Measurements from ENCODE around the gene OR2A7. TPM values are rescaled to one million over a fixed set of nuclear protein-coding genes. Genes with fewer than 3 reads are reported as not detected.
"Not testable (repeated sequence)": the region's sequence is repeated elsewhere in the genome, so short reads cannot be mapped to it uniquely, and the experiment has no call there.

OR2A7 gene
- total and polyA plus RNA-seq, 2 of the 8 experiments (the other 6 are each of a cell fraction or from before 2014, with no cell fraction given) = 1.9 to 3.3 TPM

DNA sequence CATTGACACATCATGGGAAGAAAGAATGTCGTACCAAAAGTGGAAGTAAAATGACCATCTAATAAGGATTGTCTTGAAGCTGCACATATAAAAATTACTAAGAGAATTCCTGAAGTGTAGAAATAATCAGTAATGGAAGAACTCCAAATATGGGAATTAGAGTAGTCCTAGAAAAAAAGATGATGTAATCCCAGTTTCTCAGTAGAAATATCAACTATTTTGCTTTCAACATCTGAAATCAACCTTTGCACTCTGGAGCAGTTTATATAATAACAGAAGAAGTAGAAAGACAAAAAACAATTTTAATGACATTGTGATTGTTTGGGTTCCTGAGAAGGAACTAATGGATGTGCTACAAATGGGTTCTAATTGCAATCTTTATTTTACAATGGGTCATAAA, 31.6 kb downstream of the OR2A7 start:
- H3K18ac ChIP-seq (ENCODE audit: extremely low read depth, low read length); H3K14ac ChIP-seq (ENCODE audit: insufficient read length); FAIRE-seq; H2BK20ac ChIP-seq (ENCODE audit: low read length); H3K23me2 ChIP-seq (ENCODE audit: low read depth, low read length); H4K20me1 ChIP-seq (replicated peaks in 1 of 2; ENCODE audit: control insufficient read depth in 1 of 2, insufficient read depth in 2 of 2, low read length in 2 of 2); H3K9ac ChIP-seq (replicated peaks in 1 of 4; ENCODE audit: extremely low read depth in 1 of 4, low read depth in 3 of 4, low read length in 3 of 4); H3K79me1 ChIP-seq (ENCODE audit: low read depth, low read length); POLR2A ChIA-PET (ENCODE audit: partially characterized antibody); H3K27ac ChIP-seq (ENCODE audit: low read depth, low read length); H3K27me3 ChIP-seq (replicated peaks in 1 of 4; ENCODE audit: control insufficient read depth in 3 of 4, extremely low read depth in 1 of 4, insufficient read depth in 3 of 4, low read length in 3 of 4); H4K5ac ChIP-seq (ENCODE audit: insufficient read length, low read depth, low read length); H3K4me2 ChIP-seq (ENCODE audit: insufficient read depth in 1 of 2, low read depth in 2 of 2, low read length in 2 of 2); H3K4me1 ChIP-seq (replicated peaks in 1 of 4; ENCODE audit: control insufficient read depth in 3 of 4, insufficient read depth in 4 of 4, low read length in 3 of 4); H4K91ac ChIP-seq (replicated peaks; ENCODE audit: insufficient read length, low read length); H3K4ac ChIP-seq (replicated peaks; ENCODE audit: insufficient read length, low read depth, low read length); H3K23ac ChIP-seq (ENCODE audit: insufficient read length); H2AK5ac ChIP-seq (ENCODE audit: low read depth, low read length); H4K8ac ChIP-seq (ENCODE audit: extremely low read depth, insufficient read depth, low read length); H2BK15ac ChIP-seq (ENCODE audit: low read length); H3K79me2 ChIP-seq (ENCODE audit: control insufficient read depth in 1 of 2, insufficient read depth in 2 of 2, low read length in 2 of 2); H3K4me3 ChIP-seq (ENCODE audit: extremely low read depth in 1 of 4, insufficient read depth in 2 of 4, low read depth in 3 of 4, low read length in 4 of 4); H2BK12ac ChIP-seq (ENCODE audit: low read depth, low read length); H2AFZ ChIP-seq (ENCODE audit: low read length); DNase-seq (ENCODE audit: low read depth in 1 of 2, low spot score in 2 of 2); H2BK5ac ChIP-seq (ENCODE audit: low read depth, low read length); H3K36me3 ChIP-seq (ENCODE audit: control insufficient read depth in 2 of 4, insufficient read depth in 4 of 4, low read length in 3 of 4); H3K9me3 ChIP-seq (ENCODE audit: insufficient read depth in 2 of 2, low read depth in 1 of 2, low read length in 1 of 2); H2BK120ac ChIP-seq (replicated peaks; ENCODE audit: low read depth, low read length); H3K56ac ChIP-seq (replicated peaks; ENCODE audit: insufficient read length, low read depth, low read length); CTCF ChIA-PET (ENCODE audit: partially characterized antibody): not testable (repeated sequence)
- 91% methylated on average over 1 of the region's 1 CpG; no CpG with 5 or more reads in 1 of the 2 experiments for WGBS, 2 experiments (ENCODE audit: extremely low coverage in 1 of 2, insufficient coverage in 1 of 2, insufficient read length in 1 of 2, insufficient replicate concordance in 2 of 2, low coverage in 1 of 2, low lambda C conversion rate in 2 of 2, missing lambda C conversion rate in 1 of 2)

DNA sequence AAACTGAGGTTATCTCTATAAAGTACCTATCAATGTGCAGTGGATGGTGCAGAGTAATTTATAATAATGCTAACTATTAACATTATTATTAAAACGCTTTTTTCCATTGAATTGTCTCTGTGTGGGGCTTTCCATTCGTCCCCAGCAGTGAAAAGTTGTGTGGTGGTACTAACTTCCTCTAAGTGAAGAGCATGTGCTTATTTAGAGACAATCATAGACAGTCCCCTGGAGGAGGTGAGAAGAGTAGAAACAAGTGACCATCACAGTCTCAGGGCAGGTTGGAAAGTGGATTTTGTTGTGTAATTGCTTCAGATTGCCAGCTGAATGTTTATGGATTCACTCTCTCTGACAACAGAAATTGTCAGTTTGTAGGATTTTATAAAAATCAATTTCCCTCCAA, 33.6 kb downstream of the OR2A7 start:
- H3K23me2 ChIP-seq (ENCODE audit: low read depth, low read length); H3K4me3 ChIP-seq (ENCODE audit: extremely low read depth in 1 of 4, insufficient read depth in 2 of 4, low read depth in 3 of 4, low read length in 4 of 4); H3K27me3 ChIP-seq (replicated peaks in 1 of 4; ENCODE audit: control insufficient read depth in 3 of 4, extremely low read depth in 1 of 4, insufficient read depth in 3 of 4, low read length in 3 of 4); H4K20me1 ChIP-seq (replicated peaks in 1 of 2; ENCODE audit: control insufficient read depth in 1 of 2, insufficient read depth in 2 of 2, low read length in 2 of 2); H2BK15ac ChIP-seq (ENCODE audit: low read length); H3K23ac ChIP-seq (ENCODE audit: insufficient read length); H3K56ac ChIP-seq (replicated peaks; ENCODE audit: insufficient read length, low read depth, low read length); DNase-seq (ENCODE audit: low read depth in 1 of 2, low spot score in 2 of 2); H4K5ac ChIP-seq (ENCODE audit: insufficient read length, low read depth, low read length); H3K14ac ChIP-seq (ENCODE audit: insufficient read length); H3K4me1 ChIP-seq (replicated peaks in 1 of 4; ENCODE audit: control insufficient read depth in 3 of 4, insufficient read depth in 4 of 4, low read length in 3 of 4); H3K9me3 ChIP-seq (ENCODE audit: insufficient read depth in 2 of 2, low read depth in 1 of 2, low read length in 1 of 2); H4K91ac ChIP-seq (replicated peaks; ENCODE audit: insufficient read length, low read length); H2BK12ac ChIP-seq (ENCODE audit: low read depth, low read length); H3K9ac ChIP-seq (replicated peaks in 1 of 4; ENCODE audit: extremely low read depth in 1 of 4, low read depth in 3 of 4, low read length in 3 of 4); H3K27ac ChIP-seq (ENCODE audit: low read depth, low read length); H3K79me2 ChIP-seq (ENCODE audit: control insufficient read depth in 1 of 2, insufficient read depth in 2 of 2, low read length in 2 of 2); POLR2A ChIA-PET (ENCODE audit: partially characterized antibody); H2AK5ac ChIP-seq (ENCODE audit: low read depth, low read length); H3K18ac ChIP-seq (ENCODE audit: extremely low read depth, low read length); H3K4me2 ChIP-seq (ENCODE audit: insufficient read depth in 1 of 2, low read depth in 2 of 2, low read length in 2 of 2); H3K36me3 ChIP-seq (ENCODE audit: control insufficient read depth in 2 of 4, insufficient read depth in 4 of 4, low read length in 3 of 4); H3K4ac ChIP-seq (replicated peaks; ENCODE audit: insufficient read length, low read depth, low read length); H4K8ac ChIP-seq (ENCODE audit: extremely low read depth, insufficient read depth, low read length); CTCF ChIA-PET (ENCODE audit: partially characterized antibody); H2BK20ac ChIP-seq (ENCODE audit: low read length); H2AFZ ChIP-seq (ENCODE audit: low read length); H2BK120ac ChIP-seq (replicated peaks; ENCODE audit: low read depth, low read length); H3K79me1 ChIP-seq (ENCODE audit: low read depth, low read length); FAIRE-seq; H2BK5ac ChIP-seq (ENCODE audit: low read depth, low read length): not testable (repeated sequence)
- no CpG with 5 or more reads among the region's 2 CpGs for WGBS, 2 experiments (ENCODE audit: extremely low coverage in 1 of 2, insufficient coverage in 1 of 2, insufficient read length in 1 of 2, insufficient replicate concordance in 2 of 2, low coverage in 1 of 2, low lambda C conversion rate in 2 of 2, missing lambda C conversion rate in 1 of 2)

Data from H1 (cell line).